Measurements from ENCODE around the gene SLC12A8. TPM values are rescaled to one million over a fixed set of nuclear protein-coding genes. Genes with fewer than 3 reads are reported as not detected.

The SLC12A8 gene
- total RNA-seq, 4 donors from 2014 or later, result 5.4 to 10.5 (median 6.8) TPM

DNA sequence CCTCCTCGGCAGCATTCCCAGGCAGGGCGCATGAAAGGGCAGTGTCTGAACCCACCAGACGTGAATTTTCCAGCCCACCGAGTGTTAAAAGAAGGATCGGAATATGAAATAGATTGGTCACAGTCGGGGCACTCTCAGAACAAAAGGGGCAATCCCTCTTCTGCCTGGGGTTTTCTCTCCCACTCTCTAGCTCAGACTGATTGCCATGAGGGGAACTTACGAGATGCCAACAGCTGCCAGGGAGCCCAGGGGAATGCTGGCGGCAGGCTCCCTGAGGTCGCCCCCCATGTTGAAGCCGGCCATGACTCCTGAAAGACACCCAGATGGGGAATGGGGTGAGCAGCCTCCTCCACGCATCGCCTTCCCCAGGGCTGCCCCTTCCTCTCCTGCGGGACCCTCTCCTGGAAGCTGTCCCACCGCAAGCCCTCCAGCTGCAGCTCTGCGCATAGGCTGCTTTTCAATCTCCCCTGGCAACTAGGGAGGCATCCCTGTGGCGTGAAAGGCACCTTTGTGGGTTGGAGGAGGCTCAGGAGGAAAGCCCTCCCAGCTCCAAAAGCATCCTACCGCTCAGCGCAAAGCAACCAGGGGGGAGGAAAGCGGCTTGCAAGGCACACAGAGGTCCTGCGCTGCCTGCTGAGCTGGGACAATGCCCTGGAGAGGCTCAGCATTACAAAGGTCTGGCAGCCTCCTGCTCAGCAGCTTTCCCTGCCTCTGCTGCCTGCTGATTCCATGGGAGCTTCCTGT, 92.0 kb downstream of the SLC12A8 start:
- TF ChIP-seq EP300 (IDR thresholded peaks at IDR 0.05; ENCODE audit: low read depth) (no peak), POLR2A (IDR thresholded peaks at IDR 0.05) (no peak), POLR2AphosphoS5 (IDR thresholded peaks at IDR 0.05) (no peak)
- TF ChIP-seq, protein P1, sequence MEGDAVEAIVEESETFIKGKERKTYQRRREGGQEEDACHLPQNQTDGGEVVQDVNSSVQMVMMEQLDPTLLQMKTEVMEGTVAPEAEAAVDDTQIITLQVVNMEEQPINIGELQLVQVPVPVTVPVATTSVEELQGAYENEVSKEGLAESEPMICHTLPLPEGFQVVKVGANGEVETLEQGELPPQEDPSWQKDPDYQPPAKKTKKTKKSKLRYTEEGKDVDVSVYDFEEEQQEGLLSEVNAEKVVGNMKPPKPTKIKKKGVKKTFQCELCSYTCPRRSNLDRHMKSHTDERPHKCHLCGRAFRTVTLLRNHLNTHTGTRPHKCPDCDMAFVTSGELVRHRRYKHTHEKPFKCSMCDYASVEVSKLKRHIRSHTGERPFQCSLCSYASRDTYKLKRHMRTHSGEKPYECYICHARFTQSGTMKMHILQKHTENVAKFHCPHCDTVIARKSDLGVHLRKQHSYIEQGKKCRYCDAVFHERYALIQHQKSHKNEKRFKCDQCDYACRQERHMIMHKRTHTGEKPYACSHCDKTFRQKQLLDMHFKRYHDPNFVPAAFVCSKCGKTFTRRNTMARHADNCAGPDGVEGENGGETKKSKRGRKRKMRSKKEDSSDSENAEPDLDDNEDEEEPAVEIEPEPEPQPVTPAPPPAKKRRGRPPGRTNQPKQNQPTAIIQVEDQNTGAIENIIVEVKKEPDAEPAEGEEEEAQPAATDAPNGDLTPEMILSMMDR (IDR thresholded peaks at IDR 0.05), result no peak
- Histone ChIP-seq H3K36me3 (no peaks in the 10 kb centered on the region), H3K27ac (peak overlapping the region in 1 of 4 donors; percentile 27), H3K4me1 (peaks cover 0 to 26% (median 13%) of the 10 kb centered on the region in 4 donors), H3K27me3 (no peaks in the 10 kb centered on the region), H3K4me3 (no peak overlapping the region), H3K9me3 (no peaks in the 10 kb centered on the region)
- intact Hi-C loops (cut with DNase I; ENCODE audit: low total_unique reads), result no loop called here
- in situ Hi-C loops (cut with MboI; ENCODE audit: low pct_ligation_motif_present in 1 of 4, low pct_unique_long_range_greater_than_20kb in 1 of 4, low sequenced_read_pairs in 3 of 4), result no loop called here
- DNase-seq, result no peak
- 73 to 90% methylated on average over 2 to 20 of the region's 20 CpGs for WGBS, 2 donors (ENCODE audit: low coverage in 1 of 2)

DNA sequence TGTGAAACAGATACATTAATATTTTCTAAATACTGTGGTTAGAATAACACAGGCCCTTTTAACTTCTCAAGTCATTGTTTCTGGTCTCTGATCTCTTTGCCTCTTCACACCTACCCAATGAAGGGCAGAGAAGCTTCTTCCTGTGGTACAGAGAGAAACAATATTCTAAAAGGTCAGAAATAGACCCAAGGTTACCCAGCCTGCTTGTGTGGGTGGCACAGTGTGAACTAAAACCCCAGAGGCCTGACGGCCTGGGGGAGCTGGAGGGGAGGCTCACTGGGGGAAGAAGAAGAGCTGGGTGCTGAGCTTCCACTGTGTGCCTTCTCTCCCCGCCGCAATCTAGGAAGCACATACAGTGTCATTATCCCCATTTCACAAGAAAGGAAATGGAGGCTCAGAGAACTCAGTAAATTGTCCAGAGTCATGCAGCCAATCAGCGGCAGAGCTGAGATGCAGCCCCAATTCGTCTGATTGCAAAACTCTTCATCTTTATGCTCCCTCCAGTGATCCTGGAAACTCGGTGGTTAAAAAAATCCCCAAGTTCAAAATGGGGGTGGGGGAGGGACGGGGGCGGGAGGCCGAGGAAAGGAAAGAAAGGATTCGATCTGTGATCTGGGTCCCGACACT, 92.7 kb downstream of the SLC12A8 start:
- WGBS, 2 donors (ENCODE audit: low coverage in 1 of 2), result 54 to 67% methylated on average over 6 to 11 of the region's 11 CpGs

DNA sequence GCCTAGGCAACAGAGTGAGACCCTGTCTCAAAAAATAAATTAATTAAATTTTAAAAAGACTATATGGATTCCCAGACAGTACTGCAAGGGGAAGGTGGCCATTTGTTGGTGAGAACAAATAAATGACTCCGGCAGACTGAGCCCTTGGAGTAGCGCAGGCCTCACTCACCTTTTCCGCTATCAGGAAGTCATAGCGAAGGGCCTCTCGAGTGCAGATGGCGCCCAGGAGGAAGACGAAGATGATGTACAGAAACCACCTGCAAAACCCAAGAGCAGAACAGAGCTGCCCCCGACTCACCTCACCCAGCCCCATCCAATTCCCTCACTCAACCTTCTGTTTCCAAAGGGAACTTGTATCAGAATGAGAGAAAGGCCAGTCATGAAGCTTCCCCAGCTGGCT, 93.9 kb downstream of the SLC12A8 start:
- no peak overlapping the region for H3K4me3 ChIP-seq
- H3K27me3 ChIP-seq, result no peaks in the 10 kb centered on the region
- TF ChIP-seq, protein P1 (IDR thresholded peaks at IDR 0.05), result no peak
- TF ChIP-seq POLR2A (IDR thresholded peaks at IDR 0.05), result no peak
- TF ChIP-seq POLR2AphosphoS5 (IDR thresholded peaks at IDR 0.05), result no peak
- no peak for TF ChIP-seq EP300 (IDR thresholded peaks at IDR 0.05; ENCODE audit: low read depth)
- no peak for DNase-seq
- intact Hi-C loops (cut with DNase I; ENCODE audit: low total_unique reads) (no loop called here), in situ Hi-C loops (cut with MboI; ENCODE audit: low pct_ligation_motif_present in 1 of 4, low pct_unique_long_range_greater_than_20kb in 1 of 4, low sequenced_read_pairs in 3 of 4) (no loop called here)
- peaks cover 0 to 32% (median 13%) of the 10 kb centered on the region in 4 donors for H3K4me1 ChIP-seq
- WGBS, 2 donors (ENCODE audit: low coverage in 1 of 2), result 93 to 100% methylated on average over 4 to 8 of the region's 8 CpGs
- no peak overlapping the region for H3K27ac ChIP-seq
- no peaks in the 10 kb centered on the region for H3K9me3 ChIP-seq
- H3K36me3 ChIP-seq, result no peaks in the 10 kb centered on the region

More for the DNA sequence above, 92.7 kb downstream of the SLC12A8 start:
- no peak for TF ChIP-seq EP300 (IDR thresholded peaks at IDR 0.05; ENCODE audit: low read depth)
- TF ChIP-seq, protein P1 (IDR thresholded peaks at IDR 0.05), result no peak
- no peak for TF ChIP-seq POLR2AphosphoS5 (IDR thresholded peaks at IDR 0.05)
- TF ChIP-seq POLR2A (IDR thresholded peaks at IDR 0.05), result no peak
- peaks cover 0 to 32% (median 13%) of the 10 kb centered on the region in 4 donors for H3K4me1 ChIP-seq
- H3K4me3 ChIP-seq, result no peak overlapping the region
- no peaks in the 10 kb centered on the region for H3K36me3 ChIP-seq
- in situ Hi-C loops (cut with MboI; ENCODE audit: low pct_ligation_motif_present in 1 of 4, low pct_unique_long_range_greater_than_20kb in 1 of 4, low sequenced_read_pairs in 3 of 4) (no loop called here), intact Hi-C loops (cut with DNase I; ENCODE audit: low total_unique reads) (no loop called here)
- no peaks in the 10 kb centered on the region for H3K27me3 ChIP-seq
- peak overlapping the region in 1 of 4 donors; percentile 1 for H3K27ac ChIP-seq
- no peak for DNase-seq
- H3K9me3 ChIP-seq, result no peaks in the 10 kb centered on the region

DNA sequence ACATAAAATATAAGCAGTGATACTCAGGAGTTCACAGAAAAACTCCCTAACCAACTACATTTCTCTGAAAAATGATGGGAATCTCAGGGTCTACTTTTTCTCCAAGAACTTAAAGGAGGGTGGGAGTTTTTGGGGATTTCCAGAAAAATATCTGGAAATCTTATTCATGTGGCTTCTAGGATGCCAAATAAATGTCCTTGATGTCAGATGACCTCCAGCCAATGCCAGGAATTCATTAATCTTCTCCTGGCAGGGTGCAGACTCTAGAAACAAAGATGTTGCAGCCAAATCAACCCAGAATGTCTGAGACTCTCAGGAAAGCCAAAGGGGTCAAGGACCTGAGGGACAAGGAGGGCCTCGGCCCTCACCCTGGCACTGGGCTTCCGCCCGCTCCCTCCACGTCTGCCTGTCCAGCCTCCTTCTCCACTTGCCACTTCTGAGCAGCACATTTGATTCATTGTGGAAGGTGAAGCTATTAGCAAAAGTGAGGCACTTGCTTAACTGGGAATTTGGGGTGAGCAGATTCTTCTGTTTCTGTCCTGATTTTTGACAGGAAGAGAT, 94.8 kb downstream of the SLC12A8 start:
- in situ Hi-C loops (cut with MboI; ENCODE audit: low pct_ligation_motif_present in 1 of 4, low pct_unique_long_range_greater_than_20kb in 1 of 4, low sequenced_read_pairs in 3 of 4) (no loop called here), intact Hi-C loops (cut with DNase I; ENCODE audit: low total_unique reads) (no loop called here)
- H3K4me3 ChIP-seq, result no peak overlapping the region
- no peaks in the 10 kb centered on the region for H3K27me3 ChIP-seq
- no peak for DNase-seq
- H3K36me3 ChIP-seq, result no peaks in the 10 kb centered on the region
- TF ChIP-seq EP300 (IDR thresholded peaks at IDR 0.05; ENCODE audit: low read depth), result no peak
- TF ChIP-seq POLR2A (IDR thresholded peaks at IDR 0.05), result no peak
- TF ChIP-seq, protein P1 (IDR thresholded peaks at IDR 0.05), result no peak
- TF ChIP-seq POLR2AphosphoS5 (IDR thresholded peaks at IDR 0.05), result no peak
- peaks cover 0 to 32% (median 13%) of the 10 kb centered on the region in 4 donors for H3K4me1 ChIP-seq
- H3K9me3 ChIP-seq, result no peaks in the 10 kb centered on the region
- H3K27ac ChIP-seq, result no peak overlapping the region
- 80 to 89% methylated on average over 2 to 4 of the region's 4 CpGs for WGBS, 2 donors (ENCODE audit: low coverage in 1 of 2)
